ENCODE measurements around the gene LRP2BP.

DNA sequence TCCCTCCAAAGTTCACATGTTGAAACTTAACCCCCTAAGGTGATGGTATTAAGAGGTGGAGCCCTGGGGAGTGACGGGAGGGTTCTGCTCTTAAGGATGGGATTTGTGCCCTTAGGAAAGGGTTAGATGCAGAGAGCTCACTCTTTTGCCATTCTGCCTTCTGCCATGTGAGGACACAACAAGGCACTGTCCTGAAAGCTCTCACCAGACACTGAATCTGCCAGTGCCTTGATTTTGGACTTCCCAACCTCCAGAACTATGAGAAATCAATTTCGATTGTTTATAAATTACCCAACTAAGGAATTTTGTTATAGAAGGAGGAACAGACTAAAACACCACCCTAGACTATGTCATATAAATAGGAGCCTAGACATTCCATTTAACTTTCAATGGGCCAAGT is 11.7 kb downstream of the LRP2BP start:
- TF ChIP-seq ZFP3 (CRISPR knock-in tag; IDR thresholded peaks at IDR 0.05) (no peak), BACH2 (CRISPR knock-in tag; IDR thresholded peaks at IDR 0.05; ENCODE audit: borderline replicate concordance) (no peak), TCF4 (CRISPR knock-in tag; IDR thresholded peaks at IDR 0.05; ENCODE audit: borderline replicate concordance) (no peak), RARB (CRISPR knock-in tag; IDR thresholded peaks at IDR 0.05) (no peak)
- TF ChIP-seq, protein P1, sequence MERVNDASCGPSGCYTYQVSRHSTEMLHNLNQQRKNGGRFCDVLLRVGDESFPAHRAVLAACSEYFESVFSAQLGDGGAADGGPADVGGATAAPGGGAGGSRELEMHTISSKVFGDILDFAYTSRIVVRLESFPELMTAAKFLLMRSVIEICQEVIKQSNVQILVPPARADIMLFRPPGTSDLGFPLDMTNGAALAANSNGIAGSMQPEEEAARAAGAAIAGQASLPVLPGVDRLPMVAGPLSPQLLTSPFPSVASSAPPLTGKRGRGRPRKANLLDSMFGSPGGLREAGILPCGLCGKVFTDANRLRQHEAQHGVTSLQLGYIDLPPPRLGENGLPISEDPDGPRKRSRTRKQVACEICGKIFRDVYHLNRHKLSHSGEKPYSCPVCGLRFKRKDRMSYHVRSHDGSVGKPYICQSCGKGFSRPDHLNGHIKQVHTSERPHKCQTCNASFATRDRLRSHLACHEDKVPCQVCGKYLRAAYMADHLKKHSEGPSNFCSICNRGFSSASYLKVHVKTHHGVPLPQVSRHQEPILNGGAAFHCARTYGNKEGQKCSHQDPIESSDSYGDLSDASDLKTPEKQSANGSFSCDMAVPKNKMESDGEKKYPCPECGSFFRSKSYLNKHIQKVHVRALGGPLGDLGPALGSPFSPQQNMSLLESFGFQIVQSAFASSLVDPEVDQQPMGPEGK (CRISPR knock-in tag; IDR thresholded peaks at IDR 0.05; ENCODE audit: borderline replicate concordance): no peak
